SIG-M5 (cell line): ENCODE measurements around the gene CRHR2.

Experiments
- DNase-seq: peaks from one replicate; lab custom pipeline; 2025; lab: John Stamatoyannopoulos, UW

Gene CRHR2

DNA sequence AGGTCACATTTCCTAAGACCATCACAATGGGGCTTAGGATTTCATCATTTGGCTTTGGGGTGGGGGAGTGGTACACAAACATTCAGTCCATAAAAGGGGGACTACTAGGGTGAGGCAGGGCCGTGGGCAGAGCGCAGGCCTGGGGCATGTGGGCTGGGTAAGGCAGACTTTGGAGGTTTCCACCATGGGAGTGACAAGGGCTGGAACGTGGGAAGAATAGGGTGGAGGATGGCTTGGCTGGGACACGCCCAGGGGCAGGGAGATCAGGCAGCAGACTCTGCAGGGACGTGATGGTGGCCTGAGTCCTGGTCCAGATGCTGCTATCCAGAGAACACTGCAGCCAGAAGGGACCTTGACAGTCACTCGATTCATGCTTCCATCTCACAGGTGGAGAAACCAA lies 24.7 kb upstream of the CRHR2 start:
- no peak for DNase-seq

DNA sequence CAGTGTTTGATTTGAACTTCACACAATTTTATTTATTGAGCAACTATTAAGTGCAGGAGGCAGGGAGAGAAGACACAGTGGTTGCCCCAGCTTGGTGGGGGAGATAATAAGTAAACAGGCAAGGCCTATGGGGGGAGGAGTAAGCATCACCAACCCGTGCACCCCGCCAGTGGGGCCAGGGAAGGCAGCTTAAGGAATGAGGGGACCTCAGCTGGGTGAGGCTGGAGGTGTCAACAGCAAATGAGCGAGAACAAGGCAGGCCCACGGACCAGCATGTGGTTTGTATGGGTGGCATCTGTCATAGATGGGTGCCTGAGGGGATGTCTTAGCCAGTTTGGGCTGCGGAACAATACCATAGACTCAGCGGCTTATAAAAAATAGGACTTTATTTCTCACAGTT lies 24.1 kb upstream of the CRHR2 start:
- no peak for DNase-seq

DNA sequence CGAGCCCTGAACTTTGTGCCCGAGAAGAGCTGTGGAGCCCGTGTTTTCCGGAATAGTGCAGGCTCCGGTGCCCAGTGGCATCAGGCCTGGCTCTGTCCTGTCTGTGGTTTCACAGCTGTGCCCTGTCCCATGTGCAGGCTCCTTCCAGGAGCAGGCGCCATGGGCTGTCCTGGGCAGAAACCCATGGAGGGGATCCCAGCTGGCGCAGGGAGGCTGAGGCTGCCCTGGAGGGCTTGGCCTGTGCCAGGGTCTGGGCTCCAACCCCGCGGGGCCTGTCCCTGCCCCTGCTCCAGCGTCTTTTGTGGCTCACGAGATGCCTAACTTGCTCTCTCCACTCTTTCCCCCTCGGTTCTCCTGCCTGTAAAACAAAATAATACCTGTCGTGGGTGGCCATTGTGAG lies 23.3 kb upstream of the CRHR2 start:
- DNase-seq, result no peak

DNA sequence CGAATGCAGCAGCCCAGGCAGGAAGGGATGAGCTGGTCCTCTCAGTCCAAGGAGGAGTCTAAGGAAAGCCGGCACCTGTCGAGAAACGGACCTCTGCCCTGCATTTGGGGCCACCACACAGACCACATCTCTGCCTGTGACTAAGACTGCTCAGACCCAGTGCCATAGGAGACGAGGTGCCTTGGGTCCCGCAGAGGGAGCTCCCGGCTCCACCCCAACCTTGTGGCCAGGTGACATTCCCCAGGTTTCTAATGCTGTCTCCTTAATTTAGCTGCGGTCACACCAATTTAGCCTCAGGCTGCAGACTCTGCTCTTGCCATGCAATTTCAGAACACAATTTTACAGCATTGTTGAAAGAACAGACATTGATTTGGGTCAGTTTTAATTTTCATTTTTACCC lies 22.8 kb upstream of the CRHR2 start:
- DNase-seq, result no peak

DNA sequence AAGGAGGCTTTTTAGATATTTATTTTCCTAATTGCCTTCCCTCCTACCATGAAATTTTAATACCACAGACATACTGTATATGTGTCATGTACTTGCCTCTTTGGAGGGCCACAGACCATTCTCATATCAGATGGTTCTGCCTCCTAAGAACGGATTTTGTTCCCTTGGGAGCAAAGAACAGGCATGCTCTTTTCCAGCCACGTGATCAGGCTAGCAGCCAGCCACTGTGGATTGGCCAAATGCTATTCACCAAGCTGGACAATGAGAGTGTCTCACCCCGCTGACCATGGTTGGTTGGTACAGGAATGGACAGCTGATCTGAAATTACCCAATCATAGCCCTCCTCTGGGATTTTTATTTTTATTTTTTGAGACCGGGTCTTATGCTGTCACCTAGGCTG lies 21.5 kb upstream of the CRHR2 start:
- DNase-seq, result no peak

DNA sequence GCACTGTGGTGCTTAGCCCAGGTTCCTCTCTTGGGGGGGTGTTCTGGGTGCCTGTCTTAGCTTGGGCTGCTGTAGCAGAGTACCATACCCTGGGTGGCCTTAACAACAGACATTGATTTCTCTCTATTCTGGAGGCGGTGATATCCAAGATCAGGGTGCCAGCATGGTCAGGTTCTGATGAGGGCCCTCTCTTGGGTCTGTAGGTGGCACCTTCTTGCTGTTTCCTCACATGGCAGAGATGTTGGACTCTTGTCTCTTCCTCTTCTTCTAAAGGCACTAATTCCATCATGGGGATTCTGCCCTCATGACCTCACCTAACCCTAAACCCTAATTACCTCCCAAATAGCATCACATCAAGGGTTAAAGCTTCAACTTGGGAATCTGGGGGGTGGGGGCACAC lies 19.9 kb upstream of the CRHR2 start:
- DNase-seq, result no peak

DNA sequence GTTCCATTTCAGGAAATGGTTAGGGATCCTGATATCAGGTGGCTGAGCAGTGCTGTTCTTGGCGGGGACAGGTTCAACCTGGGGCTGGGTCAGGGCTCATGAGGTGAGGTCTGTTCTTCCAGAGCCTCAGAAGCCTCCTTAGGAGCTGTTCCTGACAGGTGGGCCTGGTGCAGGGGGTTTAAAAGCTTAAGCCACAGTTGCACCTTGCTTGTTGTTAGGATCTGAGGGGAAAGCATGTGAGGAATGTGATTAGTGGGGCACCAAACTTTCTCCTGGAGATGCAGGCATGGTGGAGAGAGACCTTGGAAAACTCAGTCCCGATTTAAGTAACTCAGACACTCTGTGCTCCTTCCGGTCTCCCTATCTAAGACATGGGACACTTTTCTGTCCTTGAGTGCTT lies 18.7 kb upstream of the CRHR2 start:
- DNase-seq, result no peak

DNA sequence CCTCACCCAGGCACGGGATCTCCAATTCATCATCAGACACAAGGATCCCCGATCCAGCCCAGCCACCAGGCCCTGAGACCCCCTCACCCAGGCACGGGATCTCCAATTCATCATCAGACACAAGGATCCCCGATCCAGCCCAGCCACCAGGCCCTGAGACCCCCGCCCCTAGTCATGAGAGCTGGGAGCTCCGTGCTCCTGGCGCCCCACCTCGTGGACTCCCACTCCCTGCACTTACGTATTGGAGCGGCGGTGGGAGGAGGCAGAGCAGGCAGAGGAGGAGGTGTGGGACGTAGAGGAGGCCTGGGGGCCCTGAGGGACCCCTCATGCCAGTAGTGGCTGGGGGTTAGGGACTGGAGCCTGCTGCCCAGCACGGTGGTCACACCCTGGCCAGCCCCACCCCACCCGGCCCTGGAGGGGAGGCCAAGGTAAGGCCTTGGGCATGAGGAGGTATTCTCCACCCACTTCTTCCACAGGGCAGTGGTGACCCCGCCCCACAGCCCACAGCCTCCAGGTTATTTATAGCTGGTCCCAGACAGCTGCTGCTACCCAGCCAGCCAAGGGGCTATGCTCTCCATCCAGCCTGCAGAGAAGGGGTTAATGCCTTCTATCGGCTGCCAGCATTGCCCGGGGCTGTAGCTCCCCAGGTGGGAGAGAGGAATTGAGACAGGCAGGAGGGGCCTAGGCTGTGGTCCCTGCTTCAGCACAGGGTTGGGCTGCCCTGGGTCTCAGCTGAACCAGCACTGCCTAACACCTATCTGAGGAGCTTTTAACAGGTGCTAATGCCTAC lies 17.6 kb upstream of the CRHR2 start:
- DNase-seq, result no peak

DNA sequence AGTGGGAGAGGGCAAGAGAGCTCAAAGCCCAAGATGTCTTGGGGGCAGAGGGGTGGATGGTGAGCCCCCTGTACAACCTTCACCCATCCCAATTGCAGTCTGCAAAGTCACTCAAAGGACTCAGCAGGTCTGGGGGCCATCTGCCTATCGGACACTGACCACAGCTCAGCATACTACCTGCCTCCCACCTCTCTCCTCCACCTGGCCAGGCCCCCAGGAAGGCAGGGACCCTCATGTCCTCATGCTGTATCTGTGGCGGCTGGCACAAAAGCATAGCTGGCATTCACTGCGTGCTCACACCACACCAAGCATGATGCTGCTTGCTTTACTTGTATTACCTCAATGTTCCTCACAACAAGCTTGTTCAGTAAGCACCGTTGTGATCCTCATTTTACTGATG lies 16.2 kb upstream of the CRHR2 start:
- no peak for DNase-seq

DNA sequence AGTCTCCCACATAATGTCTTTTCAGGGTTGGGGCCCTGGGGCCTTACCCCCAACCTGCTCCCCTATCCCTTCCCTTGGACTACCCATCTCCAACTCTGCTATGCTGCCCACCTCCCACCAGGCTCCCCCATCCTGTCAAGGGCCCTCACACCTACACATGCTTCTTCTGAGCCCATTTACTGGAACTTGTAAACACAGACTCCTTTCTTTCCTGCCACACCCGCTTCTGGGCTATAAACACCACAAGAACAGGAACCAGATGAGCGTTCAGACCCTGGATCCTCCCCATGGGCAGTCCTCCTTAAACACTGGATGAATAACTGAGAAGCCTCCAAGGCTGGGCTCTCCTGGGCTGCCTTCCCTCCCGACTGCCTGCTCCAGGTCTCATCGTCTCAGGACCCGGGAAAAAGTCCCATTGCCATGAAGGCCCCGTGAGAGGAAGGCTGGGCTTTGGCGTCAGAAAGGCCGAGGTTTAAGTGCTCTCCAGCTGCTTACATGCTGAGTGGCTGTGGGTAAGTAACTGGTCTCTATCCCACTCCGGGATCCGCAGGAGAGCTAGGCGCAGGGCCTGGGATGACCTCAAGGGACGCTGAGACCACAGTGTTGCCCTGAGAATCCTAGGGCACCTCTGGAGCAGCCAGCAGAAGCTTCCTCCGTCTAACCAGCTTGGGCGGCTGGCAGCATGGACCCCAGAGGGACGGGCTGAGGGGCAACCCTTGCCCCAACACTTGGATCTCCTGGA lies 15.6 kb upstream of the CRHR2 start:
- DNase-seq, result no peak

DNA sequence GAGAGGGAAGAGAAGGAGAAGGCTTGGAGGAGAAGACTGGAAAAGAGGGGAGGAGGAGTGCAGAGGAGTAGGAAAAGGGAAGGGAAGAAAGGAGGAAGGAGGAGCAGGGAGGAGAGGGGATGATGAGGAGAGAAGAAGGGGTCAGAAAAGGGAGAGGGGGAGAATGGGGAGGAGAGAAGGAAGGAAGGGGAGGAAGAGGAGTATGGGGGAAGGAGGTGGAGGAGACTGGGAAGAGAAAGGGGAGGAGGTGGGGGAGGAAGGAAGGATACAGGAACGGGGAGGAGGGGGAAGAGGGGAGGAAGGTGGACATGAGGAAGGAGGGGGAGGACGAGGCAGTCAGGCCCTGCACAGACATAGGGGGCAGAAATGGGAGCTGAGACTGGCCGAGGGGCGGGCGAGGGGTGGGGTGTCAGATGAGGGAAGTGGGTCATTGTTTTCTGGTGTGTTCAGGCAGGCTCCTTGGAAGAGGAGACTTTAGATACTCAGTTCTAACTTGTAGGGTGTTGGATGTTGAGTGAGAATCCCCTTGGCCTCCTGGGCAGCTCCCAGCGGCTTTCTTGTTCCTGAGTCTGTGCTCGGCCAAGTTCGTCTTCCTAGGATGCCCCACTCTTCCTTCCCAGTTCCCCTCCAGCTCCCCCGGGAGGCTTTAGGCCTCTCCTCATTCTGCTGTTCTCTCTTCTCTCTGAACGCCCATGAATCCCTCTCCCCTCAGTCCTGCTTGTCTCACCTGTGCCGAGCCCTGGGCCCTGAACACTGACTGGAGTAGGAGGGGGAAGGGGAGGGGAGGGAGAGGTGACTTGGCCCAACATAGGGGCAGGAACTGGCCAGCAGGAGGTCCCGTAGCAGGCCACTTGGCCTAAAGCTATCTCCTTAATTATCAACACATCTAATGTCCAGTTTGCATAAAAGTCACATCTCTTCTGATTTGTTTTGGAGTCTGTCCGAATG lies 12.8 kb upstream of the CRHR2 start:
- DNase-seq, result no peak

DNA sequence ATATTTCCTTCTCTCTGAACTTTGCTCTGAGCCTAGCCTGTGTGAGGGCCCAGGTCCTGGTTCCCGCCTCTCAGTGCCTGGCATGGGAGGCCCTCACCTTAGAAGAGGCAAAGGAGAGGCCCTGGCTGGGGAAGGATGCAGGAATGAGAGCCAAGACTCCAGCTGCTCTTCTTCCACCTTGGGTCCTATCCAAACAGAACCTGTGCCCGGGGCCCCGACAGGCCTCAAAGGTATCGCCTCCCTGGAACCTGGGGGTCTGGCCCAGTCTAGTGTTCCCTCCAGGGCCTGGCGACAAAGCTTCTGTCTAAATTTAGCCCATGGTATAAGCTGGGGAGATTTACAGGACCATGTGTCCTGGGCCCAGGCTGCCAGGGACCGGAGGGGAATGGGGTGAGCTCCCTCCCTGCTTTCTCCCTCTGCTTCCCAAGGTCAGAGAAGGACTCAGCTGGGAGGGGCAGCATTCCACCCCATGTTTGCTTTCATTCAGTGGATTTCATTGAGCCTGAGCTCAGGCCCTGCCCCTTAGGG lies 12.0 kb upstream of the CRHR2 start:
- DNase-seq, result no peak

DNA sequence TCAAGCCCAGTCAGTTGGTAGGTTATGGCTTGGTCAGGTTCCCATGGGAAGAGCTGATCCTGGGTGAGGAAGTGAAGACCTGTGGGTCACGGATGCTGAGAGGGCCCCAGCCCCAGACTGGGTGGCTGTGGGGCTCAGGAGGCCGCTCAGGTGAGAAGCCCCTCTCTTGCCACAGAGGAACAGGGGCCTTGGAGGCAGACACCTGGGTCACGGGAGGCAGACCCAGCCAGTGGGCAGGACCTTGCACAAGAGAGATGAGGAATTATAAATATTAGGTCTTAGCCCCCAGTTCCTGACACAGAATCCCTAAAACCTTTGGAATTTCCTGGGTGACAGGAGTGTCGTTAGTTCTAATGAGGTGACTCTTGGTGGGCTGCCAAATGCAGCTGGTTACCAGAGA lies 10.6 kb upstream of the CRHR2 start:
- no peak for DNase-seq

DNA sequence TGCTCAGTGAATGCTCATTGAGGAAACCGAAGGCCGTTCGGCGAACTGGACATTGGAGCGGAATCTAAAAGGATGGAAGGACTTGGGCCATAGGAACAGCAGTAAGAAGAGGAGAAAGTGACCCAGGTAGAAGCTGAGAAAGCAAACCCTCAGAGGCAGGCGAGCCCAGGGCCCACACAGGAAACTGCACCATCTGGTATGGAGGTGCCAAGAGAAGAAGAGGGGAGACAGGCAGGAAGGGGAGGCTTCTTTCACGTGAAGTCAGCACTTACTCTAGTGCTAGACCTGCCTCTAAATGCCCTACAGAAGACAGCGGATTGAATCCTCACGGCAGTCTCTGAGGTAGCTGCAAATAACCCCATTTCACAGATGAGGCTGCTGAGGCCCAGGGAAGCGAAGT lies 10.2 kb upstream of the CRHR2 start:
- no peak for DNase-seq

DNA sequence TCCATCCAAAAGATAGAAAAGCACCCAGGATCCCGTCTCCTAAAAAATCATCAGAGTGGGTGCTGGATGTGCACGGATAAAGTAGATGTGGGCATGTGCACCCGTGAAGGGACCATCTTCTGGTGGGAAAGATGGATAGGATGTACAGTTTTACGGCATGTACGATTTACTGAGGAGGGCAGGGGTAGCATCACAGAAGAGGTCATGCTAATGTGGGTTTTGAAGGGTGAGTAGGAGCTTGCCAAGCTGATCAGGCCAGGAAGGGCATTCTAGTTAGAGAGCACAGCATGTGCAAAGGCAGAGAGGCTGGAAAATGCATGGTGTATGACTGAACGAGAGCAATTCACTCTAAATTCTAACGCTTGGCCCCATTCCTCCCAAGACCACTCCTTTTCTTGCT lies 7.8 kb upstream of the CRHR2 start:
- no peak for DNase-seq

DNA sequence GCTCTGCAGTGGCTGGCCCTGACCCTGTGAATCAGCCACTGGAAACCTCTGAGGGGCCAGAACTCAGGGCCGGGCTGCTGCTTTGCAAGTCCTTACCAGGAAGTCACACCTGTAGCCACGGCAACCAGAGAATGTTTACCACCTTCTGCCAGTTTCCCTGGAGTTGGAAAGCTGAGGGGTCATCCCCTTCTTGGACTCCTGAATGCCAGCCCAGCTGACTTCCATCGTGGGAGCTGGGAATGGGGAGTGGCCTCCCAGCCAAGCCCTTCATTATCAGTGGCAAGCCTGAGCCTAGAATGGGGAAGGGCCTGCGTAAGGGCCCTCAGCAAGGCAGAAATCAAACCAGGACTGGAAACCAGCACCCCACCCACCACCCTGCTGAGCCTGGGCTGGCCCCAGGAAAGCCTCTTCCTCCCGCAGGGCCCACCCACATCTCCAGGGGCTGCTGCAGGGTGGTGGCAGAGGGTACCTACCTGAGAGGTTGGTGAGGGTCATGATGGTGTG lies 6.5 kb upstream of the CRHR2 start:
- DNase-seq, result no peak

DNA sequence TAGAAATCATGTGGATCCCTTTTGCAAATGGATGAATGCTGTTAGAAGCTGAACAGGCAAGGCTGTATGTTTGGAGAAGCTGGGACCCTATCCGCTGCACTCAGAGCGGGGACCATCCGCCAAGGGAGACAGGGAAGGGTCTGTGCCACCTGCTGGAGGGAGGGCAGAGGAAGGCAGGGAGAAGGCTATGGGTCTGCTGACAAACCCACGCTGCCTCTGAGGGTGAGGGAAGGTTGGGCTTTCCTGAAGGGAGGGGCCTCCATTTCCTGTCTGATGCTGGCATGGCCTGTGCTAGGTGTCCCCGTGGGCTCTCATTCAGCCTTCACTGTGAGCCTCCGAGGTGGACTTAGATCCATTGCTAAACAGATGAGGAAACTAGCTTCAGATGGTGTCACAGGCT lies 5.3 kb upstream of the CRHR2 start:
- no peak for DNase-seq

DNA sequence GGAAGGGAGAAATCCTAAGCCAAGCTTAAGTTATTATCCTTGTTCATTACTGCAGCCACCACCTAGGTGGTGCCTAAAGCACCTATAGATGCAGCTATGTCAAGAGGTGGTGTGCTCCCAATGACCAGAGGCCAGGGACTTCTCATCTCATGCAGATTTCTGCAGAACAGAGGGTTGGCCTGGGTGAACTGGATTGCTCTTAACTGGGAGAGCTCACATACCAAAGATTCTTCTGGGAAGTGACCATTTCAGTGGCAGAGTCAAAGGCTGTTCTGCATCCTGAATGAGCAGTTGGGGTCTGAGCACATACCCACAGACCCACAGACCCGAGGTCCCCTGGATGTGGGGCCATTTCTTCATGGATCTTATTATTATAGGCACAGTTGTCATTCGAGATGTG lies 2.1 kb upstream of the CRHR2 start:
- no peak for DNase-seq

DNA sequence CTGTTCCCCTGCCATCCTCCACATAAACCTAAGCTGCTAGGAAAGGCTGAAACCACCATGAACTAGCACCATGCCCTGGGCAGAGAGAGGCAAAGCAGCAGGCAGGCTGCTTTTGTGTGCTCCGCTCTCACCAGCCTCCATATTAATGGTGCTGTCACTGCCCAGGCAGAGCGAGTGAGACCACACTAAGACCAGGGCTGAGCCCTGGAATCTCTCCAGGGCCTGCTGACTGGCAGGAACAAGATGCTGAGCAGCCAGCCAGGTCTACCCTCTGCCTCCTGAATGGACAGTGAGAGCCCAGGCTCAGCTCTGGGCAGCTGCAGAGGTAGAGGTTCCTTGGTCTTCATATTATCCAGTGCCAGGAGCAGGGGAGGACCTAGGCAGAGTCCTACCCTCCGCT lies 1.6 kb upstream of the CRHR2 start:
- no peak for DNase-seq

DNA sequence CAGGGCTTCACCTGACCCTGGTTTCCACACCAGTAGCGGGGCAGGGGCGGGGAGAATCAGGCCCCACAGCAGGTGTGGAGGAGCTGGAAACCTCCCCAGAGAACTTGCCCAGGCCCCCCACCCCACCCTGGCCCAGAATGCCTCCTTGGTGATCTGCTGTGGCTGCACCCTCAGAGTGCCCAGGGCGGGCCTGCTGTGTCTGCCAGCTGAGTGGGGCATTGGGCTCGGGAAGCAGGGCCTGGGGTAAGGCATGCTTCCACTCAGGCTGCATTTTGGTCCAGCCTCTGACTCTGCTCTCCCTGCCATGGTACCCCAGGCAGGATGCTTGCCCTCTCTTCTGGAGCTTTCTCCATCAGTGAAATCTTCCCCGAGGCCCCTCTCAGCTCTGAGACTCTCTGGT lies 1.1 kb upstream of the CRHR2 start:
- no peak for DNase-seq

DNA sequence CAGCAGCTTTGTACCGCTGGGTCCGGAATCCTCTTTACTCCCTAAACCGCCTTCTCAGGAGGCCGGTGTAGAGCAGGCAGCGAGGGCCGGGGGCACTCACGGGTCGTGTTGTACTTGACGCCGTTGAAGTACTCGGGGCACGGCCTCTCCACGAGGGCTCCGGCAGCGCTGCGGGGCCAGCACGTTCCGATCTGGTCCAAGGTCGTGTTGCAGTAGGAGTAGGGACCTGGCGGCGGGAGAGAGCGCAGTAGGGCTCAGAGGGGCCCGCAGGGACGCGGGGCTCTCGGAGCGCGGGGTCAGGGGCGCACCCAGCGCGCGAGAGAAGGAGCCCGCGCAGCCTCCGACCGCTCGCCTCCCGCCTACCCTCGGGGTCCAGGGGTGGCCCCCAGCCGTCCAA lies 443 bp downstream of the CRHR2 start:
- DNase-seq, result no peak

DNA sequence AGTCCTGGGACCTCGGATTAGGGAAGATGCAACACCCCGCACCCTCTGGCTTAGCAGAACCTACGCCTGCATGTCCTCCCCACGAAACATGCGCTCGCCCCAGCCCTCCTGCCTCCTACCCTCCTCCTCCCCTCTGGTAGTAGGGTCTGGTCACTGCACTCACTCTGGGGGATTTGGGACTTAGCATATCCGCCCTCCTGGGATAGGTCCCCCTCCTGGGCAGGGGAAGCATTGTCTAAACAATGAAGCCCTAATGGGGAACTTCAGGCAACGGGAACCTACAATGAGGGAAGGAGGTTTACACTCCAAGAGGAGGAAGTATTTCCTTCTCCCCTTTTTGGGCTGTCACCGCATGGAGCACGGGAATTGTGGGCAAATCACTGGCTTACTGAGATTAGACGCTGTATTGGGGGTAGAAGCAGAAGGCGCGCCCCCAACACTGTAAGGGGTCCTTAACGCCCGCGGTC lies 892 bp downstream of the CRHR2 start:
- no peak for DNase-seq
